Measurements from ENCODE around the gene SLK.

SLK gene

DNA sequence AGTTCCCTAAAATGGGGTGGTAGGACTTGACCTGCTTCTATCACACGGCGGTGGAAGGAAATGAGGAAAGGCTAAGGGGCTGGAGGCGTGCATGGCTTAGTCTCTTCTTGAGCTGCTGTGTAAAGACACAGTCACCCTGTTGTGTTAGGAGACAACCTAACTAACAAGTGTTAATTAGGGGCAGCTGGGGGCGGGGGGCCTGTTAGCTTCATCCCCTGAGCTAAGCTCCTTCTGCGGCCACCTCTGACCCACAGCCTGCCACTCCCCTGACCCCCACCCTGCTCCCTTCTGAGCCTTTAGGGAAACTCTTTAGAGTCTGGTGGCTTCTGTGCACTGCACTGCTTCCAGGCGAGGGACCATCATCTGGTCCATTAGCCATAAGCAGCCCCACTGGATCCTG is 90.8 kb downstream of the SLK start:
- DNase-seq: no peak

DNA sequence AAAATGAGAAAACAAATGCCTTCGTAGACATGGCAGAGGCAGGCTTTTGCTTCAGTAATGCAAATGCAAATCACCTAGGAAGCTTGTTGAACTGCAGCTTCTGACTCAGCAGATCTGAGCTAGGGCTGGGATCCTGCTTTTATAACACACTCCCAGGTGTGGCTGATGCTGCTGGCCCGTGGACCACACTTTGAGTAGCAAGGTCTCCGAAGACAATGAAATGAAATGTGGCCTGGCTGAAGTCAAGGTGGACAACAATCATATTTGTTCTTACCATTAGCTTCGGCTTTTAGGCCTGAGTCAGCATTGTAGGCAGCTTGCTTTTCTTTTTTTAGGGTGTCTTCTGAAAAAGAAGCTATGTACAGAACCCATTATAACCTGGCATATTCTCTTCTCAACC is 92.4 kb downstream of the SLK start:
- no peak for DNase-seq

DNA sequence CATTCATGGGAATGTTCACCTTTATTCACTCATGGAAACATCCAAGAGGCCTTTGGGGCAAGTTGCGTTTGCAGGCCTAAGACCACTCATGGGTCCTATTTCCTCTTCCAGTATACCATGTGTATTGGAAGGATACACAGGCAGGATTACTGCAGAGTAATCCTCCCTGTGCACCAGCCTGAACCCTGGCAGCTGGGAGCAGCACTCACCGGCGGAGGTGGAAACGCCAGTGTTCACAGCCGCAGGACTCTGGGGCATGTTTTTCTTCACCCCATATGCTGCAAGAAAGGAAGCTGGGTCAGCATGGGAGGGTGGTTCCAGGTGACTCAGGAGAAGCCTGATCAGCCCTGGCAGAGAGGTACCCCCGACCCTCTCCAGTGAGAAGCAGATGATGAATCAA is 94.3 kb downstream of the SLK start:
- no peak for DNase-seq

DNA sequence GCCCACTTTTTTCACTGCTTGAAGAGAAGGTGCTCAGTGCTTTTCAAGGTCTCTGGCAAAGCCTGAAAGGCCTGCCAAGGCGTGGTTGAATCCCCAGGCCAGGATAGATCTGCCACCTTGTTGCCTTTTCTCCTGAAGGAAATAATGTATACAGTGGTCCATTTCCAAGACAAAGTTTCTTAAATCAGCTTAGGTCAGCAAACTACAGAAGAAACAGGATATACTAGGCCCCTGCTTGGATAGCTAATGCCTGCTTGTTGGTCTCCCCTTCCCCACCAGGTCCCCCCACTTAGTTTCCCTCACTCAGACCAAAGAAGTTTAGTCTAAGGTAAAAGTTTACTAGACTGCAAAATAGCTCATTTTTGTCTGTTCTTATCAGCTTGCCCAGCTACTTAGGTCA is 98.8 kb downstream of the SLK start:
- DNase-seq: no peak

DNA sequence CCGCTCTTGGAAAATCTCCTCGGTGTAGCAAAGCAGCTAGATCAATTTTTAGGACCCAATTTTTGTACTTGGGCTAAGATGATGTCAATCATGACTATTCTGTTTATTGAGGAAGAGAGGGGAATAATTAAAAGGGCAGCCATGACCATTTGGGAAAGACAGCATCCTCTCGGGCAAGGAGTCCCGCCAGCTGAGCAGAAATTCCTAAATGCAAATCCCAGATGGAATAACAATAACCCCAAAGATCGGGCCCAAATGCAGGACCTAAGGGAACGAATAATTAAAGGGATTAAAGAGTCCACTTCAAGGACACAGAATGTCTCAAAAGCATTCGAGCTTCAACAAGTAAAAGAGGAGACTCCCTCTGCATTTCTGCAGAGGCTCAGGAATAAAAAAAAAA is 100.0 kb downstream of the SLK start:
- DNase-seq: no peak

DNA sequence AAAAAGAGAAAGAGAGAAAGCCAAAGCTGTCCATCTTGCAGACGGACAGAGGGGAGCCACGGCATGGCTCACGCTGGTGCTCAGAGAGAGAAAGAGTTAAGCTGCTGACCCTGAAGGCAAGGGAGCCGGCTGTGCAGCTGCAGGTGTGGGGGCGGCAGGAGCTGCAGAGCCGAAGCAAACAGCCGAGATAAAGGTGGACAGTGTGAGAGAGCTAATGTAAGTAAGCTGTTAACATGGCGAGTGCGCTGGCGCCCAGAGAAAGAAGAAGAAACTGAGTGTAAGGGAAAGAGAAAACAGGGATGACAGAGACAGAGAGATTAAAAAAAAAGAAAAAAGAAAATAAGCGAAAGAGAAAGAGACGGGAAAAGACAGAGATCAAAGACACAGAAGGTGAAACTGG is 100.6 kb downstream of the SLK start:
- no peak for DNase-seq

DNA sequence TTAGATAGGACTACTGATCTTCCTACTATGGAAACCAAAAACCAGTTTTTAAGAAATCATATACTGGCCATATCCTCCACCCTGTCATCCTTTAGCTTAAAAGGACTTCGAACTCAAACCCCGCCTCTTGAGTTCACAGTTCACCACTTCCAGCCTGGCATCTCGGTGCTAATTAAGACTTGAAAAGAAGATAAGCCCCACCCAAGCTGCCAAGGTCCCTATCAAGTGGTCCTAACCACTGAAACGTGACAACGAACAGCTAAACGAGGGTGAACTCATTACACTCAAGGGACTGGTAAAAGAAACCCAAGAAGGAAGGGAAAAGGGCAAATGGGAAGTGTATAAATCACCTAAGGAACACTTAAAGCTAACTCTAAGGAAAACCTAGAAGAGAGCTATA is 102.7 kb downstream of the SLK start:
- no peak for DNase-seq

DNA sequence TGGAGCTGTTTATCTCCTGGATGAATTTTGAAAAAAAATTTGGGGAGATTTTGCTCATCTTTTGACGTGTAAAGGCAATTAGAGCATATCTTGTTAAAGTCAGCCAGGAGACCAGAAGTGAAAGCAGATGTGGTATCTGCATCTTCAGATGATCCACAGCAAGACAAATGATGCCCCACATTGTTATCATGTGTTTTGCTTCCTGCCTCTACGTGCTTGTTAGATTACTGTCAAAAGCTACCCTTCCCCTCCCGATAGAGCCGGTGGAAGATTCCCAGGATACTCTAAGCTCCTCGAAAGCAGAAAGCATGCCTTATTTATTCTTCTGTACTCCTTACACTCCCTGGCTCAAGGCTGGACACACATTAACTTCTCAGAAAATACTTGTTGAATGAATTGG is 105.8 kb downstream of the SLK start:
- no peak for DNase-seq

DNA sequence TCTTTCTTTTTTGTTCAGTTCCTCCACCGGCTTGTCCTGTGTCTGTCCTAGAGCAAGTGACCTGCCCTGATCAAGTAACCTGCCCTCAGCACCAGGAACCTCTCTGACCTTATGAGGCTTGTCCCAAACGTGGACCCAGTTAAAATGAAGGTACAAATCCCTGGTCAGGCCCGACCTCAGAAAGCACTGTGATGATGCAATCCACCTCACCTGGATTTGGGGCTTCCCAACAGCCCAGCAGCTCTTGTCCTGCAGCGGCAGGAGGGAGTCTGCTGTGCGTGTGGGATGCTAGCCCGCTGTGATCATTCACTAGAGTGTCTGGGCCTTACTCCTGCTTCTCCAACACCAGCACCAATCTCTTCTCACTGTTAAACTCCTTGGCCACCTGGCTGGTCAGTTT is 107.6 kb downstream of the SLK start:
- no peak for DNase-seq

DNA sequence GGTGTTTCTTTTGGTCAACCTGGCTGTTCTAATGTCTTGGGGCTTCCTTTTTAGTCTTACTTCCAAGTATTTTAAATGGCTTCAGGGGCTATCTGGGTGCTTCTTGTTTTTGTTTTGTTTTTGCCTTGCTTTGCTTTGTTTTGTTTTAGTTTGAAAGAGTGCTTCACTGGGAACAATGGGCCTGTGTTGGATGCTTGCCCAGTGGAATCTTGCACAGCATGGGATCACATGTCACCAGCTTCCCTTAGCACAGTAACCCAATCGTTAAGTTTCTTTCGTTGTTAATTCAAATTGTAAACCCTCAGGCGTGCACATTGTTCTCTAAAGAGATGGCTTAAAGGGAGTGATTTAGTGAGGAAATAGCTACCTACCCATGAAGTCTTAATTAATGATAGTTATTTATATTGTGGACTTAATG is 109.8 kb downstream of the SLK start:
- no peak for DNase-seq

DNA sequence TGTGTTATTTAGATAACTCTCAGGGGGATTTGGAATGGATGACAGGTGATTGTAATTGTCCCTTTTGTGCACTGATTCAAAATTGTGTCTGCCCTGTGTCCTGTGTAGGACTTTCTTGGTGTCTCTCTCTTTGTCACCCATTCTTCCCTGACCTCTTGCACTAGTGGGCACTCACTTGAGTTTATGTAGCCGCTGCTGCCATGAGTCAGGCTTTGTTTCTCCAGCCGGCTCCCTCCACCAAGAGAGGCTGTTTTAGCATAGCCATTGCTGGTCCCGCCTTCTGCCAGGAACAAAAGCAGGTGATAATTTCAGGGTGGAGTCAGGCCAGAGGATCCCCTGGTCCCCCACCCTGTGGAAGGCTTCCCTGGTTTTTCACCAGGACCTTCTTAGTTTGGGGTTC is 110.3 kb downstream of the SLK start:
- no peak for DNase-seq

DNA sequence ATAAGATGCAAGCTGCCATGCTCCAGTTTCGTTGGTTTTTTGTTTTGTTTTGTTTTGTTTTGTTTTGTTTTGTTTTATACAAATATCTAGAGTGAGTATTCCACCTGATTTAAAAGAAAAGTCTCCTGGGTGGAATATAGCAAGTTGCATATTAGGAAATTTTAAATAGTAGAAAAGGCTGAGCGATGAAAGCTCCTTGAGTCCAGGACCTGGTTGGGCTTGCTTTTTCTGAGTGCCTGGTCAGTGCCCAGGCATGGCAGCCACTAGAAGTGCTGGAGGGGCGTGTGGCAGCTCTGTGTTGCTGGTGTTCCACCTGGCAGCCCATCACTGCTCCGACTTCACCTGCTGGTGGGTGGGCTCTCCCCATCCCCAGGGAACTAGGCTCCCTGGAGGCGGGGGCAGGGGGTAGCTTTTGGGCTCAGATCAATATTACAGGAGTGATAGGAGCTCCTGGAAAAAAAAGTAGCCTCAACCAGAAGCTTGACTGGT is 110.8 kb downstream of the SLK start:
- no peak for DNase-seq

Measured in stimulated activated CD4-positive, alpha-beta T cell treated with anti-CD3 and anti-CD28 coated beads, Interleukin-2, amount 100 ng/mL, for 48 hours (primary cell).